Ureter (tissue), 1 donor: ENCODE results near the gene CLSTN3. TPM values are rescaled to one million over a fixed set of nuclear protein-coding genes. Genes with fewer than 3 reads are reported as not detected.

Experiments used
- DNase-seq: peaks from one replicate; pipeline ENCODE4 v3.0.0-alpha.2; 2020; ENCODE audit warnings: low spot score
- total RNA-seq: library from RNA; stranded (reverse); gene quantifications from one replicate; pipeline ENCODE4 v1.2.4, GENCODE V29; 2023
- donor health status: DM: yes; HTN: yes; CAD: no.

Gene CLSTN3
- total RNA-seq, 1 donor from 2014 or later, result 48.2 TPM

DNA sequence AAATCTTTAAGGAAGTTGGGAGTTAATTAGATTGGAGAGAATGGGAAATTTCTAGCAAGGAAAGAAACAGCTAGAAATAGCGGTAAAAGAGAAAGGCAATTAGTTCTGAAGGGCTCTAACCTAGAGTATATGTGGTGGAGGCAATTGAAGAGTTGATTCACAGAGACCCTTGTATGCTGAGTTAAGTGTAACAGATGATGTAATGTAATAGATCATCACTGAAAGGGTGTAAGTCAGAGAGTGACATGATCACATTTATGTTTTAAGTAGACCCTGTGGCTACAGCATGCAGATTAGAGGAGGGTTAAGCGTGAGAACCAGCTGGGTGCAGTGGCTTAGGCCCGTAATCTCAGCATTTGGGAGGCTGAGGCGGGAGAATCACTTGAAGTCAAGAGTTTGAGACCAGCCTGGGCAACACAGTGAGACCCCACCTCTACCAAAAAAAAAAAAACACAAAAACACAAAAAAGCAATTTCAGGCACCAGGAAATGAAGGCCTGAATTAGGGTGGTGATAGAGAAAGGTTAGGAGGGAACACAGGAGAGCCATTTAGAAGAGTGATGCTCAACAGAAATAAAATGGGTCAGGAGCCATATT lies 4.4 kb upstream of the CLSTN3 start:
- DNase-seq, result no peak

- no peak for DNase-seq
Measured at GRCh38 chr12:7127916-7128626, 2.1 kb upstream of the CLSTN3 start.

- no peak for DNase-seq
Measured at GRCh38 chr12:7128681-7129286, 1.4 kb upstream of the CLSTN3 start, which contains the start of gene RBP5. RBP5 (minus strand) TSS chr12:7128889; CDS start chr12:7128775, 114 bp downstream.

DNA sequence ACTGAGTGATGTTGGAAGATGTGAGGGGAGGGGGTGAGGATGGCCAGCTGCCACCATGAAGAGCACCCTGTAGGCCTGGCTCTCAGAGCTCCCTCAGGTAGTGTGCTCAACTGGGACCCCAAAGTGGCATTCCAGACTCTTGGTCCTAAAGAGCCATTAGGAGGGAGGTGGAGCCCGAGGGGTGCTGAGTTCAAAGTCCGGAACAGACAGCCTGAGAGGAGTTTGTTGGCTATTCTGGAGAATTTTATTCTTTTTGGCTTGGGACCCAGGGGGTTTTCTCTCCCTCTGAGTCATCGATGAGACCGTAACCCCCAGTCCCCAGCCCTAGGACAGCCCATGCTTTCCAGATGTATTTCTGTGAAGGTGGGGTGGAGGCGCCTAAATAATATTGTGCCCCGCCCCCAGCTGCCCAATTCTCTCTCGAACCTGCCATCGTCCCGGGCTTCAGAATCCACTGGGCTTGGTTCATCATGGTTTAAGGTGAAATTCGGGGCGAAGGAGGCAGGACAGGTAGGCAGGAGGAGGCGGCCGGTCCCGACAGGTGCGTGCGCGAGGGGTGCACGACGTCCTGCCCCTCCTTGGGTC lies 792 bp upstream of the CLSTN3 start:
- DNase-seq, result no peak

DNA sequence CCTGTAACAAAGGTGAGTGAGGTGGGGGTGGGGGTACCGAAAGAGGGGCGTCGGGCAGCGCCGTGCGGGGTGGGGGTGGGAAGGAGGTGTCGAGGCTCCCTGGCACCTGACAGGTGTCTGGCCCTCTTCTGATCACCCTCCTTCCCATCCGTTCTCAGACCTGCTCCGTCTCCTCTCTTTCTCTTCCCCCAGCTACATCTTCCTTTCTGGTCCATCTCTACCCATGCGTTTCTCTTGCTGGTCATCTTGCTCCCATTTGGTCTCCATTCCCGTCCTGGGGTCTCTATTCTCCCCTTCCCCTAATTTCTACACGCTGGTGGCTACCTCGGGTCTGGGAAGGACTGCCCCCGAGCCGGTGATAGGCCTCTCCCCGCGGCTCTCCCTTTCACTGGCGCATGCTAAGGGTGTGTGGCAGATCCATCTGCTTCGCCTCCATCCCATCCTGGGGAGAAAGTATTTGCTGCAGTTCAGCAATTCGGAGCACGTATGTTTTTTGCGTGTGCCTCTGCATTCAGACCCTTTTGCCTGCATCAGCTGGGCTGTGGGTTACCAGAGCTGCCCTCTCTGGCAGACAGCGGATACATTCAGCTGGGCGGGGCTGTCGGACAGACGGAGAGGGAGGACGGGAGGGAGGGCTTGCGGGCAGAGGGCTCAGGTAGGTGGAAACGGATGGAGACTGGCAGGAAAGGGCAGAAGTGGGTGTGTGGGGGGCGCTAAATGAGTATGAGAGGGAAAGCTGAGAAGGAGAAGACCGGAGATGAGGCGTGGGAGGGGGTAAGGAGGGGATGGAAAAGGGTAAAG lies 730 bp downstream of the CLSTN3 start:
- DNase-seq, result peak; percentile 73

GRCh38 chr12:7131502-7131866 lies 1.3 kb downstream of the CLSTN3 start:
- DNase-seq, result no peak

- no peak for DNase-seq
Measured at GRCh38 chr12:7134396-7135166, 4.4 kb downstream of the CLSTN3 start.

GRCh38 chr12:7136071-7136470 lies 5.9 kb downstream of the CLSTN3 start:
- no peak for DNase-seq

GRCh38 chr12:7136676-7137075 lies 6.5 kb downstream of the CLSTN3 start:
- DNase-seq, result no peak

DNA sequence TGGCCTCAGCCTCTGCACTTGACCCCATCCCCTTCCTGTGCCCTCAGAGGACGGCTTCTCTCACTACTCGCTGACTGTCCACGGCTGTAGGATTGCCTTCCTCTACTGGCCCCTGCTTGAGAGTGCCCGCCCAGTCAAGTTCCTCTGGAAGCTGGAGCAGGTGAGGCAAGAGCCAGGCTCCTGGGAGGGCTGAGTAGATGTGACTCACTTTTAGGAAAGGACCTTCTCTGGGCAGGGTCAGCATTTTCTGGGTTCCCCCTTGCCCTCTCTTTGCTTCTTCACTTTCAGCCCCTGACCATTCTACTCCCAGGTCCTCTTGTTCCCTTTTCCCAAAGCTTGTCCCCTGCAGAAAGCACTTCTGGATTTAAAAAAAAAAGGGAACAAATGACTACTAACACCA lies 7.7 kb downstream of the CLSTN3 start:
- no peak for DNase-seq

DNA sequence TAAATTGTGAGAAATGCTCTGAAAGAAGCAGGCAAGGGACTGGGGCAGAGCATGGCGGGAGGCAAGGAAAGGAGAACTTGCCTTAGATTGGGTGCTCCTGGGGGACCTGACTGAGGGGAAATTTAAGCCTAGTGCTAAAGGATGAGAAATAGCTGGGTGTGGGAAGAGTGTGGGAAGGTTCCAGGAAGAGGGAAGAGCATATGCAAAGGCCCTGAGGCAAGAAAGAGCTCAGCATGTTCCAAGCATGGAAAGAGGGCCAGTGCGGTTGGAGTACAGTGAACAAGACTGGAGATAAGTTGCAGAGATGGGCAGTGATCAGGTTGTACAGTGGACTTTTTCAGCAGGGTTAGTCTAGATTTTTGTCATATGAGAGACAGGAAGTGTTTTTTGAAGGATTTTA lies 9.0 kb downstream of the CLSTN3 start:
- DNase-seq, result no peak

DNA sequence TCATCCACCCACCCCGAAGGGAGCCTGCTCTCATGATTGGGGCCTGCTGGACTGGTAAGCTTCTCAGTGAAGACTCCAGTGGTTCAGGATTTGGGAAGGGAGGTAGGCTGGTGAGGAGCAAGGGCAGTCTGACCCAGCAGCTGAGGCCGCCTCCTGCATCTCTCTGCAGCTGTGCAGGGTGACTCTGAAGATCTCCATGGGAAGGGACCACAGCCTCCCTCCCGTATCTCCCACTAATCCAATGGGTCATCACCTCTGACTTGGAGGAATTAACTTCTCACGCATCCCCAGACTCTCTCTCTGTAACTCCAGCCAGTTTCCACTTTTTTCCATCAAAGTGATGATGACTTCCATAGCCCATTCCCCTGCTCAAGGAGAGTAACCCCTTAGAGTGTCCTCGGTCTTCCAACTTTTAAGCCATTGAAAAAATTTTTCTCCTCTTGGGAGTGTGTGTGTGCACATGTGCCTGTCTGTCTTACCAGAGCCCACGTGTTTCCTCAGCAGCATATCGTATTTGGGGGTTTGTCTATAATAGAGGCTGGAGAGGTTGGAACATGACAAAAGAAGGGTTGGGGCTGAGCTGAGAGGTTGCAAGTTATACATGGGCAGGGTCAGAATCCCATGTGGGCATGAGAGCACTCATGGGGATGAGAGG lies 11.3 kb downstream of the CLSTN3 start:
- no peak for DNase-seq

- DNase-seq, result no peak
Measured at GRCh38 chr12:7142056-7142644, 12.0 kb downstream of the CLSTN3 start.

- no peak for DNase-seq
Measured at GRCh38 chr12:7142809-7143465, 12.8 kb downstream of the CLSTN3 start.

DNA sequence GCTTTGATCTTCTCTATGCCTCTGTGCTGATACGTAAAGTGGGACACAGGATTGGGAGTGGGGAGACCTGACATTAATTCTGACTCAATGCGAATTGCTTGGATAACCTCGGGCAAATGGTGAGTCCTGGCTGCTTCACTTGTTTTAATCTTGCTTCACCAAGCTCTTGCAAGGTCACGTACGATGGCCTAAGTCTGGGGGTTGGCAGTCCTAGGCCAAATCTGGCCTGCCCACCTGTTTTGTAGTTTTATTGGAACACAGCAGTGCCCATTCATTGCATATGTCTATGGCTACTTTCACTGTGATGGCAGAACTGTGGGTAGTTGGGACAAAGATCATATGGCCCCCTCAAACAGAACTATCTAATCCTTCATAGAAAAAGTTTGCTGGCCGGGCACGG lies 13.4 kb downstream of the CLSTN3 start:
- DNase-seq, result no peak

GRCh38 chr12:7144414-7145120 lies 14.4 kb downstream of the CLSTN3 start:
- no peak for DNase-seq

GRCh38 chr12:7145671-7146070 lies 15.5 kb downstream of the CLSTN3 start:
- DNase-seq, result no peak

DNA sequence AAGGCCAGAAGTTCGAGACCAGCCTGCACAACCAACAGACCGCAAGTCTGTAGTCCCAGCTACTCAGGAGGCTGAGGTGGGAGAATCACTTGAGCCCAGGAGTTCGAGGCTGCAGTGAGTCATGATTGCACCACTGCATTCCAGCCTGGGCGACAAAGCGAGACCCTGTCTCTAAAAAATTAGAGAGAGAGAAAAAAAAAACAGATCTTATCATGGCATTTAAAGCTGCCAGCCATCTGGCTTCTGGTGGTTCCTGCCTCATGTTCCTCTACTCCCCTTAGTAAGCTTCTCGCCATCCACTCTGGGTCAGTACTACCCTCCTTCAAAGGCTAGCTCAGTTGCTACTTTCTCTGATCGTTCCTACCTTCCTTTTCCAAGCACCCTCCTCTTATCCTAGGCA lies 16.1 kb downstream of the CLSTN3 start:
- no peak for DNase-seq

GRCh38 chr12:7146906-7147305 lies 16.7 kb downstream of the CLSTN3 start:
- no peak for DNase-seq
